ENCODE measurements around the gene LRRFIP1.

Gene LRRFIP1

GRCh38 chr2:237650455-237650850 lies 23.1 kb downstream of the LRRFIP1 start:
- no peak overlapping the region for H3K4me3 ChIP-seq (replicated peaks in 1 of 2; ENCODE audit: low read depth in 2 of 2, low read length in 2 of 2)
- no peak for DNase-seq (ENCODE audit: low read depth in 2 of 2)
- no peak for TF ChIP-seq CTCF (IDR thresholded peaks at IDR 0.05; ENCODE audit: low read depth, low read length)

GRCh38 chr2:237651761-237652160 lies 24.4 kb downstream of the LRRFIP1 start:
- DNase-seq (ENCODE audit: low read depth in 2 of 2), result no peak
- no peak for TF ChIP-seq CTCF (IDR thresholded peaks at IDR 0.05; ENCODE audit: low read depth, low read length)
- no peak overlapping the region for H3K4me3 ChIP-seq (replicated peaks in 1 of 2; ENCODE audit: low read depth in 2 of 2, low read length in 2 of 2)

GRCh38 chr2:237652181-237652580 lies 24.8 kb downstream of the LRRFIP1 start:
- DNase-seq (ENCODE audit: low read depth in 2 of 2), result no peak
- H3K4me3 ChIP-seq (replicated peaks in 1 of 2; ENCODE audit: low read depth in 2 of 2, low read length in 2 of 2), result no peak overlapping the region
- no peak for TF ChIP-seq CTCF (IDR thresholded peaks at IDR 0.05; ENCODE audit: low read depth, low read length)

- no peak for DNase-seq (ENCODE audit: low read depth in 2 of 2)
- TF ChIP-seq CTCF (IDR thresholded peaks at IDR 0.05; ENCODE audit: low read depth, low read length), result no peak
- no peak overlapping the region for H3K4me3 ChIP-seq (replicated peaks in 1 of 2; ENCODE audit: low read depth in 2 of 2, low read length in 2 of 2)
These were observed 25.5 kb downstream of the LRRFIP1 start for GRCh38 chr2:237652854-237653253.

GRCh38 chr2:237653776-237654558 lies 26.6 kb downstream of the LRRFIP1 start:
- no peak for TF ChIP-seq CTCF (IDR thresholded peaks at IDR 0.05; ENCODE audit: low read depth, low read length)
- no peak for DNase-seq (ENCODE audit: low read depth in 2 of 2)
- H3K4me3 ChIP-seq (replicated peaks in 1 of 2; ENCODE audit: low read depth in 2 of 2, low read length in 2 of 2), result no peak overlapping the region

GRCh38 chr2:237657063-237657462 lies 29.7 kb downstream of the LRRFIP1 start:
- TF ChIP-seq CTCF (IDR thresholded peaks at IDR 0.05; ENCODE audit: low read depth, low read length), result no peak
- no peak overlapping the region for H3K4me3 ChIP-seq (replicated peaks in 1 of 2; ENCODE audit: low read depth in 2 of 2, low read length in 2 of 2)
- no peak for DNase-seq (ENCODE audit: low read depth in 2 of 2)

Data from cardiac fibroblast (primary cell).